ENCODE data around the gene ICOSLG. TPM values are rescaled to one million over a fixed set of nuclear protein-coding genes. Genes with fewer than 3 reads are reported as not detected.
"Not testable (repeated sequence)": the region's sequence is repeated elsewhere in the genome, so short reads cannot be mapped to it uniquely, and the experiment has no call there.

The ICOSLG gene
- total RNA-seq, 1 experiment from 2014 or later: 1.5 TPM

- BruUV-seq (replicated peaks); H3K27me3 Mint-ChIP-seq (ENCODE audit: insufficient read depth, unreplicated experiment); CTCF ChIA-PET; H3K36me3 Mint-ChIP-seq (ENCODE audit: insufficient read depth, unreplicated experiment); H3K27ac Mint-ChIP-seq (ENCODE audit: low read depth, unreplicated experiment); DNase-seq (ENCODE audit: unreplicated experiment); POLR2A ChIA-PET; intact Hi-C loops (cut with micrococcal nuclease); H3K4me3 Mint-ChIP-seq (ENCODE audit: unreplicated experiment); H3K4me1 Mint-ChIP-seq (ENCODE audit: insufficient read depth, unreplicated experiment); H3K9me3 Mint-ChIP-seq (ENCODE audit: unreplicated experiment): not testable (repeated sequence)
Measured at GRCh38 chr21:44182202-44182601, 58.5 kb downstream of the ICOSLG start.

GRCh38 chr21:44181506-44181905, 59.2 kb downstream of the ICOSLG start:
- H3K27me3 Mint-ChIP-seq (ENCODE audit: insufficient read depth, unreplicated experiment); CTCF ChIA-PET; POLR2A ChIA-PET; BruUV-seq (replicated peaks); DNase-seq (ENCODE audit: unreplicated experiment); H3K4me1 Mint-ChIP-seq (ENCODE audit: insufficient read depth, unreplicated experiment); H3K36me3 Mint-ChIP-seq (ENCODE audit: insufficient read depth, unreplicated experiment); H3K4me3 Mint-ChIP-seq (ENCODE audit: unreplicated experiment); intact Hi-C loops (cut with micrococcal nuclease); H3K27ac Mint-ChIP-seq (ENCODE audit: low read depth, unreplicated experiment); H3K9me3 Mint-ChIP-seq (ENCODE audit: unreplicated experiment): not testable (repeated sequence)

- H3K27ac Mint-ChIP-seq (ENCODE audit: low read depth, unreplicated experiment); CTCF ChIA-PET; intact Hi-C loops (cut with micrococcal nuclease); H3K4me3 Mint-ChIP-seq (ENCODE audit: unreplicated experiment); H3K9me3 Mint-ChIP-seq (ENCODE audit: unreplicated experiment); BruUV-seq (replicated peaks); H3K27me3 Mint-ChIP-seq (ENCODE audit: insufficient read depth, unreplicated experiment); H3K36me3 Mint-ChIP-seq (ENCODE audit: insufficient read depth, unreplicated experiment); POLR2A ChIA-PET; DNase-seq (ENCODE audit: unreplicated experiment); H3K4me1 Mint-ChIP-seq (ENCODE audit: insufficient read depth, unreplicated experiment): not testable (repeated sequence)
Measured at GRCh38 chr21:44176127-44176526, 64.6 kb downstream of the ICOSLG start.

- H3K9me3 Mint-ChIP-seq (ENCODE audit: unreplicated experiment); H3K4me1 Mint-ChIP-seq (ENCODE audit: insufficient read depth, unreplicated experiment); DNase-seq (ENCODE audit: unreplicated experiment); CTCF ChIA-PET; H3K27ac Mint-ChIP-seq (ENCODE audit: low read depth, unreplicated experiment); H3K4me3 Mint-ChIP-seq (ENCODE audit: unreplicated experiment); BruUV-seq (replicated peaks); POLR2A ChIA-PET; intact Hi-C loops (cut with micrococcal nuclease); H3K27me3 Mint-ChIP-seq (ENCODE audit: insufficient read depth, unreplicated experiment); H3K36me3 Mint-ChIP-seq (ENCODE audit: insufficient read depth, unreplicated experiment): not testable (repeated sequence)
Measured at GRCh38 chr21:44175189-44175588, 65.6 kb downstream of the ICOSLG start.

Other genes with a start within 250 kb of the ICOSLG start
- 33.0 and 39.3 TPM in 2 replicates for gene TRAPPC10, start 228.6 kb downstream of the ICOSLG start, total RNA-seq (2022)
- 11.2 and 16.5 TPM in 2 replicates for gene PWP2, start 133.5 kb downstream of the ICOSLG start, total RNA-seq (2022)
- 29.7 and 34.4 TPM in 2 replicates for gene GATD3, start 107.3 kb downstream of the ICOSLG start, total RNA-seq (2022)
- not detected in 2 replicates for gene DNMT3L, start 21.0 kb upstream of the ICOSLG start, total RNA-seq (2022)
- not detected in 2 replicates for gene AIRE, start 44.9 kb upstream of the ICOSLG start, total RNA-seq (2022)
- 68.0 and 90.2 TPM in 2 replicates for gene PFKL, start 59.1 kb upstream of the ICOSLG start, total RNA-seq (2022)
- gene CFAP410, start 98.4 kb upstream of the ICOSLG start, total RNA-seq (2022): 10.1 and 13.3 TPM in 2 replicates
- 10.0 and 11.0 TPM in 2 replicates for gene TRPM2, start 112.7 kb upstream of the ICOSLG start, total RNA-seq (2022)
- not detected in 2 replicates for gene LRRC3, start 214.6 kb upstream of the ICOSLG start, total RNA-seq (2022)

Measured in MCF 10A (cell line).